Measurements from ENCODE around the gene TM4SF20.
"Not testable (repeated sequence)": the region's sequence is repeated elsewhere in the genome, so short reads cannot be mapped to it uniquely, and the experiment has no call there.

TM4SF20 gene

DNA sequence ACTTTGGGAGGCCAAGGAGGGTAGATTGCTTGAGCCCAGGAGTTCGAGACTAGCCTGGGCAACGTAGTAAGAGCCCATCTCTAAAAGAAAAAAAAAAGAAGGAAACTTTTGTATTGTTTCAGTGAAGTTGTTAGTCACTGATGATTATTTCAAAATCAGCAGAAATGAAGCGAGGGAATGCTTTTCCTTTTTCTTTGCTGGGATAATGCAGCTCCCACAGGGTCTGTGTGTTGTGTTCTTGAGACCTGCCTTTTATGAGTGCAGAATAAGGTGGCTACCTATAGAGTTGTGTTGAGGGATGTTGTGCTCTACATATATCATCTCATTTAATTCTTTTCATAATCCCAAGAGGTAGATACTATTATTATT is 11.7 kb downstream of the TM4SF20 start:
- DNase-seq (ENCODE audit: low read depth in 1 of 2, low spot score in 1 of 2), result no peak

DNA sequence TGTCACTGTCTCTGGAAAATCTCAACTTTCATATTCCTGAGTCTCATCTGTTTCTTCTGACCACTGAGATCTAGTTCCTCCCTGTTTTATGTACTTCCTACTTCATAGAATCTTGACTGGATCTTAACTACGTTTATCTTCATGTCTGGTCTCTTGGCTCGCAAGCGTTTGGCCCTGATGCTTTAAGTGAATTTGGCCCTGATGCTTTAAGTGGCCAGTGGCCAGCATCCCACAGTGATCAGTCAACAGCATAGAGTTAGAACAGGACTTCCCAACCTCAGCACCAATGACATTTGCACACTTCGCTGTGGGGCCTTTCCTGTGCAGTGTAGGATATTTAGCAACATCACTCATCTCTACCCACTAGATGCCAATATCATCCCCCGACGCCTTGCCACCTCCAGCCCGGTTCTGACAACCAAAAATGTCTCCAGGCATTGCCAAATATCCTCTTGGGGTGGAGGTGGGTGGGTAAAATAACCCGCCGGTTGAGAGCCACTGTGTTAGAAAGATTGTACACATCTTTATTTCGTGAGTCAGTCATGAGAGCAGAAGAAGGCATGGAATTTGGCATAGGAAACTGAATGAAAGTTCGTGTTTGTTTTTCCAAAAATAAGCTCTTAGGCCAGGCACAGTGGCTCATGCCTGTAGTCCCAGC is 12.2 kb downstream of the TM4SF20 start:
- DNase-seq (ENCODE audit: low read depth in 1 of 2, low spot score in 1 of 2), result no peak

DNA sequence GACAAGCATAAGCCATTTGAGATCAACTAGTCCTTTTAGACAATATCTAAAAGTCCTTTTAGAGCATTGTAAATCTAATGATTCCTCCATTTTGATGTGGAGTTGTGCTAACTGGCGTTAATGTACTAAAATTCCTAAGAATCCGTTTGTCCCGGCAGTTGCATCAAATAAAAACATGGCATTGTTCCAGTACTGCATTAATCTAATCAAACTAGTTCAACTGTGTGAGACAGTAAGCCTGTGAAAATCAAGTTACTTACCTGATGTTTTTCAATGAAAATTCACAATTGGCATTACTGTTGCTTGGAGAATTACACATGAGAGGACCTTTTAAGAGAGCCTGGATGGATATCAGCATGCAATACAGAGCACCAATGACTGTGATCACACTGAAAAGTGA is 13.3 kb downstream of the TM4SF20 start:
- no peak for DNase-seq (ENCODE audit: low read depth in 1 of 2, low spot score in 1 of 2)

DNA sequence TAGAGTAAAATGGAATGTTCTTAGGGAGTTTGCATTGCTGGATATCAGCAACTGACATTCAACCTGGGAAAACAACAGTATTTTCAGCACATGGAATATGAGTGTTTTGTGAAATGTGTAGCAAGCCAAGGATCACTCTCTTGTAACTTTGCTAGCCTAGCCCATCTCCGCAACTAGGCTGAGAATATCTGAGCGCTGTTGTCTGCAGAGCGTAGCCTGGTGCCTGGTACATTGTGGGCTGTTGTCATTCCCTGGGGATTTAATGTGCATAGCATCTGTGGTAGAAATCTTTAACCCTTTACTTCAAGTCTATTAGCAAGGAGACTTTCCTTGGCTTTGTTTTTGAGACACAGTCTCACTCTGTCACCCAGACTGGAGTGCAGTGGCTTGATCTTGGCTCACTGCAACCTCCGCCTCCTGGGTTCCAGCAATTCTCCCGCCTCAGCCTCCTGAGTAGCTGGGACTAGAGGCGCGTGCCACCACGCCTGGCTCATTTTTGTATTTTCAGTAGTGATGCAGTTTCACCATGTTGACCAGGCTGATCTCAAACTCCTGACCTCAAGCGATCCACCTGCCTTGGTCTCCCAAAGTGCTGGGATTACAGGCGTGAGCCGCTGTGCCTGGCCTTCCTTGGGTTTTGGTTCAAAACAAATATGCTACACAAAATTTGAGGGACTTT is 14.4 kb downstream of the TM4SF20 start:
- not testable (repeated sequence) for DNase-seq (ENCODE audit: low read depth in 1 of 2, low spot score in 1 of 2)

DNA sequence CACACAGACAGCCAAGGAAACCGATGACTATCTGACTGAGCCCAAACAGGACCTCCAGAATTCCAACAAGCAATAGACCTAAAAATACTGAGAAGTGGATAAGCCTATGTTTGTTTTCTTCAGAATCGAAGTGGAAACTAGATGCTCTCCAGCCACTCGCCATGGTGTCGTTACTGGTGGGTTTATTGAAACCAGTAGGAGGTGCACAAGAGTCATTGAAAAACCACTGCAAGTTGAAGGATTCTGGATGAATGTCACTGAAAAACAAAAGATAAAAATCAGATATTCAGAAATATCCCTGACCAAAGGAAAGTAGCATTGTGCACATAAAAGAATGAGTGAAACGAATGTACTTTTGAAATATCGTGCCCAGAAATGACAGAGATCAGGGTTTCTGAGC is 15.3 kb downstream of the TM4SF20 start:
- DNase-seq (ENCODE audit: low read depth in 1 of 2, low spot score in 1 of 2), result peak in 1 of 2 donors; percentile 21

DNA sequence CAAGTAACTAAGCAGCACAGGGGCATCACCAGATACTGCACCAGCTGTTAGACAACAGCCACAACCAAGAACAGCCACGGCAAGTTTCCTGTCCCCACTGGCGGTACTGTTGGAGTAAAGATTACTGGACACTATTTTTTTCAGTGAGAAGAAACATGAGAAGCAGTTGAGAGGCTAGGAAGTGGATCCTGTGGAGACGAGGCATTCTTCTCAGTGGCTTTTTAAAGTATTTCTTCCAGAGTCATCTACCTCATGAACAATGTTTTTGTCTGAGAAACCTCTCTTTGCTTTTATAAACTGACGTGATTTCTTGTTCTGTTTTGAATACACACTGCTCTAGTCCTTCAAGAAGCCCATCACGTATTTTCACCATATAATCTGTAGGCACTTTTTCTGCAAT is 18.8 kb downstream of the TM4SF20 start:
- no peak for DNase-seq (ENCODE audit: low read depth in 1 of 2, low spot score in 1 of 2)

DNA sequence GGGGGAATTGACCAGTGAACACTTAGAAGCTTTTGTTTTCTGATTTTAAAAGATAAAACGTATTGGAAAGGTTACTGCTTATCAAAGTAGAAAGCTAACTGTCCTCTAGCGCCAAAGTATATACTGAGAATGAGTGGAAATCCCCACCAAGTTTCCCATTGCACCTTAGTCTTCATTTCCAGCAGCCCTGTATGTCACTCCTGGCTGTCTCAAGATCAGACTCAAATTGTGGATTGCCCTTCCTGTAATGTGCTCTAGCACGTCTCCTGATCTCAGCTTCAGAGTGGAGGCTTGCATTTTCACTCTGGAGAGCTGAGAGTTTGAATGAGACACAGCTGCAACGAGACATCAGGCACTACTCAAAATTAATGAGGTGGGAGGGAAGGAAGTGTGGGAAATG is 27.5 kb downstream of the TM4SF20 start:
- no peak for DNase-seq (ENCODE audit: low read depth in 1 of 2, low spot score in 1 of 2)

DNA sequence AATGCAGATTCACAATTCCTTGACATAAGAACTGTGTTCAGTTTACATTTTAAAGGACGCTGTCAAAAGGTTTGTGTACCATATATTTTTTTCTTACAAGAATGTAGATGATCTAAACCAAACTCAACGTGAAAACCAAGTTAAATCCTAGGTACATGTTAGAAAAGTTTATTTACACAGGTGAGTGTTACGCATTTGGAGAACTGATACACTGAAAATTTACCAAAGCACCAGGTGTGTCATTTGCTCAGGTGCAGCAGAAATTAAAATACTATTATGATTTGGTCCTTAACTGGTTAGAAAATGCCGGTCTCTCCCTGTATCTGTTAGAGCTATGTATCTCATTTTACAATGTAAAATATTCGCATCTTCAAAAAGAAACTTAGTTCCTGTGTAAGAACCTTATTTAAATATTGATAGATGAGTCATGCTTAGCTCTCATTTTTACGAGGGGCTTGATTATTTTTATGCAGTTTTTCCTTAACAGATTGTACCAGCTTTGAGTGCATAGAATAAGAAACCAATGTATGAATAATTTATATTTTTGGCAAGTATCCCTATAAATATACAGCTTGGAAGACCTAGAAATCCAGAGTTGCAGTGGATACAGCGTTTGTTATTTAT is 29.0 kb downstream of the TM4SF20 start:
- DNase-seq (ENCODE audit: low read depth in 1 of 2, low spot score in 1 of 2), result no peak

DNA sequence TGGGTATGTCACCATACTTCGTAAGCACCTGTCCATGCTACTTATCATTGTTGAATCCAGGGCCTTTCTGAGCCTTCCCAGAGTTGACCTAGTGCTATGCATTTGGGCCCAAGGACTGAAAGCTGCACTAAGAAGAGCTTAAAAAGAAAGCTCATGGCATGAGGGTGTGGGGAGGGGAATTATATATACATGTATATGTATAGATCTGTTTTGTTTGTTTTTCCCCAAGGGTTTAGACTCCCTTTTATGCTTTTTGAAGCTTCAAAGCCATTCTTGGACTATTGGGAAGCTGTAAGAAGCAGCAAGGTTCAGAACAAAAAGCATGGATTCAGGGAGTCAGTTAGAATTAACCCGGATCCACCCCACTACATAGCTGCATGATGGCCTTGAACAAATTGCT is 30.8 kb downstream of the TM4SF20 start:
- DNase-seq (ENCODE audit: low read depth in 1 of 2, low spot score in 1 of 2), result no peak

DNA sequence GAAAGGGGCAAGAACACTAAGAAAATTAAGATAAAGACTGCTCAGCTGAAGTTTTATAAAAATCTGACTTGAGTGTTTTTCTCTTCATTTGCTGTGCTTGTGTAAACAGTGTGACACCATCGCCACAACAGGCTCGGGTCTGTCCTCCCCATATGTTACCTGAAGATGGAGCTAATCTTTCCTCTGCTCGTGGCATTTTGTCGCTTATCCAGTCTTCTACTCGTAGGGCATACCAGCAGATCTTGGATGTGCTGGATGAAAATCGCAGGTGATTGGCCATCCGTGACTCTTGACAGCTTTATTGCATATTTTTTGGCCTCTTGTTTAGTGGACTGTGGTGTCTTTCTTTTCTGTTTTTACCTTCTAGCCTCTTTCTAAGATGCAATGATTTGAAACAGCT is 32.0 kb downstream of the TM4SF20 start:
- DNase-seq (ENCODE audit: low read depth in 1 of 2, low spot score in 1 of 2), result no peak

DNA sequence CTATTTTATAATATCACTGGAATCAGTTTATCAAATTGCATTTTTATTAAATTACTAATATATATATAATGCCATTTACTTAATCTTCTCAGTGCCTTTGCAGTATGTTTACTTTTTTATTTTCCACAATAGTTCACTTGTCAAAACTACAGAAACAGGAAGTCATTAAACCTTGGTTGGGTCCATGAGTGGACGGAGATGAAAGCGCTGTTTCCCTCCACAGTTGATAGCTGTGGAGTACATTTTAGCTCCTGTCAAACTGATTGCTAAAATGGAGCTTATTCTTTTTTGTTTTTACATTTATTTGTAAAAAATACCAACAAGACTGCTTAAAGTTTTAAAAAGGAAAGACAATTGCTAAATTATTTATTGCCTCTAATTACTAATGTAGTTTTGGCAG is 34.9 kb downstream of the TM4SF20 start:
- no peak for DNase-seq (ENCODE audit: low read depth in 1 of 2, low spot score in 1 of 2)

DNA sequence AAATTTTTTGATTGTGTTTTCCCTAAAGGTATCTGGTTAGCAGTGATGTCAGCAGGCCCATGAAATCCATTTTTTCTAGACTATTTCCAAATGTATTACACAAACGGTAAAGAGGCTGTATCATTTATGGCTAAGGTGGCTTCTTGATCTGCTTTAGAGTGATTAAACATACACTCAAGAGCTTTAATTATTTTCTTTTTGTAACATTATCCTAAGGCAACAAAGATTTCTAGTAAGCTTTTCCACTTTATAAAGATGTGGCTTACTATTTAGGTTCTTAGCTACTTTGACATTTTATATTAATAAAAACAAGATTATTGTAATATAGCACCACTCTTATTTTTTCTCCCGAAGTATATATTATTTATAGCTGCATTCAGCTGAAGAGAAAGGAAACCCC is 37.6 kb downstream of the TM4SF20 start:
- DNase-seq (ENCODE audit: low read depth in 1 of 2, low spot score in 1 of 2), result no peak

DNA sequence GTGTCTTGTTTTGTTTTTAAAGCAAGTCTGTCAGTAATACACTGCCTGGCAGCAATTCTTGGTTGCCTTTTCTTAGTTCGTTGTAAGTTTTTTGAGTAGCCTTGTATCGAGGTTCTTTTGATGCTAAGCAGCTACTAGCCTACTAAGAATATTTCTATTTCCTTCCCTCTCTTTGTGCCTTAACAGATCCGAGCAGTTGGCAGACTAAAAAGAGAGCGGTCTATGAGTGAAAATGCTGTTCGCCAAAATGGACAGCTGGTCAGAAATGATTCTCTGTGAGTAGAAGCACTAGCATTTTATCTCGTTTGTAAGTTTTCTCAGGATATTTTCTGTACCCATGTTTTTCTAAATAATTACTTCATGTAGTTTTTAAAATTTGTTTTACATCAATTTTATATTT is 39.0 kb downstream of the TM4SF20 start:
- no peak for DNase-seq (ENCODE audit: low read depth in 1 of 2, low spot score in 1 of 2)

DNA sequence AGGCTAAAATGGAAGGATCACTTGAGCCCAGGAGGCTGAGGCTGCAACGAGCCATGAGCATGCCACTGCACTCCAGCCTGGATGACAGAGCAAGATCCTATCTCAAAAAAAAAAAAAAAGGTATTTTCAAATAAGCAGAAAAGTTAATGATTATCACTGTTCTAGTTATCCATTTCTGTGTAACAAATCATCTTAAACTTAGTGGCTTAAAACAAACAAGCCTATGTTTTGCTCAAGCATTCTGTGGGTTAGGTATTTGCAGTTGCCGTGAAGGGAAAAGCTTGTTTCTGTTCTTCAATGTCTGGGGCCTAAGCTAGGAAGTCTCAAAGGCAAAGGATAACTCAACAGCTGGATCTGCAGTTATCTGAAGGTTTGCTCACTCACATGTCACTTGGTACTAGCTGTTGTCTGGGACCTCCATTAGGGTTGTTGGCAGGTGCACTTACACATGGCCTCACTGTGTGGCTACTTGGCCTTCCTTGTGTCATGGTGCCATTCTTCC is 40.0 kb downstream of the TM4SF20 start:
- DNase-seq (ENCODE audit: low read depth in 1 of 2, low spot score in 1 of 2), result no peak

DNA sequence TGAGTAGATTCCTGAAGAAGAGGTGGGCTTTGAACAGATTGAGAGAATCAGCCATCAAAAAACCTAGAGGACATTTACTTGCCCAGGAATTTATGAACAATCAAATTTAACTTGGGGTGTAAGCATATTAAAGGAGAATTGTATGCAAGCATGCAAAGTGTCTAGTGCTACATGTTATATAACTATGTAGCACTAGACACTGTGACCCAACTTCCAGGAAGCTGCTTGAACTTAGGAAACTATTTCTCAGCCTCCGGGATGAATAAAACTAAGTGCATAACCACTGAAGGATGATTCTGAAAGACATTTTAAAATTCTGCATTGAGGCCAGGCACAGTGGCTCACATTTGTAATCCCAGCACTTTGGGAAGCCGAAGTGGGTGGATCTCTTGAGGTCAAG is 41.7 kb downstream of the TM4SF20 start:
- no peak for DNase-seq (ENCODE audit: low read depth in 1 of 2, low spot score in 1 of 2)

DNA sequence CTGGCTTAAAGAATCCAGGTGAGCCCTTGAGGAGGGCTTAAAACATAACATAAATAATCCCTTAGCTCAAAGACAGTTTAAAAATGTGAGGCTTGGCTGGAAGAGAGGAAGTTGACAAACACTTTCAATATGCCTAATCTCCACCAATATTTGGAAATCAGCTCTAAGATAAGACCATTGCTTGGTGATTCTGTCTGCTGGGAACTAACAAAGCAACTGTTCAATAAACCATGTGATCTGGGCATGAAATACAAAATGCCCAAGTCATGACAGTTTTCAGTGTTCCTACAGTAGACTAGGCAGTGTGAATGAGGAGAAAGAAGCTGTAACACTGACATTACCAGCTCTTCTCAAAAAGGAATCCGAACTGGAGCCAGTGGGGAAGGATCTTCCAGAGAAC is 43.4 kb downstream of the TM4SF20 start:
- no peak for DNase-seq (ENCODE audit: low read depth in 1 of 2, low spot score in 1 of 2)

DNA sequence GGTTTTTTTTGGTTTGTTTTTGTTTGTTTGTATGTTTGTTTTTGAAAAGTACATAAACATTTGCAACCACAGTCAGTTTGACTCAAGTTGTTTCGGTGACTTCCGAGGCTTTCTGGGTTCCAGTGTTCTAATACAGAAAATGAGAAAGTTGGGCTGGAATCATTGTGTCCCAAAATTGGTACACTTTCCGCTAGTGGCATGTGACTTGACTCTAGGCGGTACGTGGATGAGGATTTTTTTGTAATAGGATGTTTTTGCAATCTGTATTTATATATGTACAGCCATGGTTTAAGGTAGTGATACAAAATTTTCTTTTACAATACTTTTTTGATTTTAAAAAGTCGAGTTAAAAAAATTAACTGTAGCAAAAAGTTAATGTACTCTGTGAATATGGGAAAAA is 52.3 kb downstream of the TM4SF20 start:
- no peak for DNase-seq (ENCODE audit: low read depth in 1 of 2, low spot score in 1 of 2)

DNA sequence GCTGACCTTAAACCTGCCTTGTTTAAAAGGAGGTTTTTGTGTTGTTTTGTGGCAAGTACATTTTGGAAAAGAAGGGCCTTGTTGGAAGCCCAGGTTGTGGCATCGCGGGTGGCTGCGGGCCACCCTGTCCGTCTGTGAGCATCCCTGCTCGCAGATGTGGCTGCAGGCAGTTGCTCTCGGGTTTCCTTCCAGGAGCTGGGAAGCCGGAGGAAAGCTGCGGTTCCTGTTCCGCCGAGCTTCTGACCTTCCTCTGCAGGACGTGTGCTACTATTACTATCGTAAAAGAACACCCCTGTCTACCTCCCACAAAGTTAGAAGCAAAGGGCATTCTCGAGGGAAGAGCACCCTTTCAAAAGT is 53.3 kb downstream of the TM4SF20 start:
- DNase-seq (ENCODE audit: low read depth in 1 of 2, low spot score in 1 of 2), result no peak

DNA sequence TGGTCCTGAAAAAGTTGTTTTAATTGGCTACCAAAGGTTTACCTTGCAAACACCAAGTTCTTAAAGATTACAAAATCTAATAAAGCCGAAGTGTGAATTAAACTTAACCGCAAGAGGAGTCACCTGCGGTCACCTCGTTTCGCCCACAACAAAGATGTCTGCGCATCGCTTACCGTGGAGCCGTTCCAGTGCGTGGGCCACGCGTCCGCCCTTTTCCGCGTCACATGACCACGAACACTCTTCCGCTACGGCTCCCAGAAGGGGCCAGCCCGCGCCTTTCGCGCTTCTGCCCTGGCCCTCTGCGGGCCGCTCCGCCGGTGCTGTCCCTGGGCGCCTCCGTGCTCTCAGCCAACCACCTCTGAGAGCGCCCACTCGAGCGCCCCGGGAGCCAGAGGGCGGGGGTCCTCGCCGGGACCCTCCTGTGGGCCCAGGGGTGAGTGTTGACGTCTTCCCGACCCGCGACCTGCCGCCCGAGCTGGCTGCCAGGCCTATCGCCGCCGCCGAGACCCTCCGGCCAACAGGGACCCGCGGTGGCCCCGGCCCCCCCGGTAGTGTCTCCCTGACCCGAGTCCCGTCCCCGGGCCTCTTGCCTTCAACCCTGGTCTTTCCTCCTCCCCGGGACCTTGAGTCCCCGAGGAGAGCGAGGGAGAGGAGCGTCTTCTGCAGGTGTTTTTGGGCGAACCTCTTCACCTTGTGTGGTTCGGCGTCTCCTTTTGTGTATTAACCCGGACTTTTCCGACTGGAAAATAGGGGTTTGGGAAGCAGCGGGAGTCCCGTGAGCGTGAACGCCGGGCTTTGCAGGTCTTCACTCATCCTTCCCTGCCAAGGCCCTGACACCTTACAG is 53.9 kb downstream of the TM4SF20 start, which contains the start of gene MFF:
Gene MFF (plus strand): TSS at position 257 of the 844 bp plus-strand sequence. CDS start 5,415 bp downstream, outside the sequence.
- DNase-seq (ENCODE audit: low read depth in 1 of 2, low spot score in 1 of 2), result peak; percentile 86 to 92

DNA sequence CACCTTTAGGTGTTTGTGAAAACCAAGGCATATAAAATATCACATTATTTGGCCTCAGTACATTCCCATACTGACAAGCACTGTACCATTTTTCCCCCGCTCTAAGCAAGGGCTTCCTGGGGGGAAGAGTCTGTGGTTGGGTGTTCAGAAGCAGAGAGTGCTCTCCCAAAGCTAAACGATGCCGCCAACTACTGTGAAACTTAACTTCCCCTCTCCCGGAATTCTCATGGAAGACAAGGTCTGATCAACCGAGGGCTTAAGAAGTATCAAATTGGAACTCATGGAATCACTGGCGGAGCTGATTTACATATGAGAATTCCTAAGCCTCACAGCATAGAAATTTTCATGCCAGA is 54.5 kb downstream of the TM4SF20 start:
- DNase-seq (ENCODE audit: low read depth in 1 of 2, low spot score in 1 of 2), result no peak

DNA sequence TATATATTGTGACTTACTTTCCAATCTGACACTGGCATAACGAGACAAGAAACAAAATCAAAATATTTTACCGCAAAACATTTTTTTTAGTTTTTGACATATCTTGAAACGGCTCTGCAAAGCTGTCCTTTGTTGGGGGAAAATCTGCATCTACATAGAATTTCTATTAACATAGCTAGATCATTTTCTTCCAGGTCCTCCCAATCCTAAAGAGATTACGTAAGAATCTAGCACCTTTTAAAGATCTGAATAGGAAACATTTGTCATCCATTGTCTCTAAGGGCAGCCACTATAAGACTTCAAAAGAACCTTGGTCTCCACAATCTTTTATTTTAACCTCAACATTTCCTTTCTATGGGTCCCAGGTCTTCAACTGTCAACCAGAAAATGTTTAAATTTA is 55.3 kb downstream of the TM4SF20 start:
- DNase-seq (ENCODE audit: low read depth in 1 of 2, low spot score in 1 of 2), result no peak

Measured in activated CD4-positive, alpha-beta T cell treated with anti-CD3 and anti-CD28 coated beads, Interleukin-2, amount 50 U/mL, for 24 hours (primary cell).